ENCODE measurements around the gene C11orf87.

Gene C11orf87

DNA sequence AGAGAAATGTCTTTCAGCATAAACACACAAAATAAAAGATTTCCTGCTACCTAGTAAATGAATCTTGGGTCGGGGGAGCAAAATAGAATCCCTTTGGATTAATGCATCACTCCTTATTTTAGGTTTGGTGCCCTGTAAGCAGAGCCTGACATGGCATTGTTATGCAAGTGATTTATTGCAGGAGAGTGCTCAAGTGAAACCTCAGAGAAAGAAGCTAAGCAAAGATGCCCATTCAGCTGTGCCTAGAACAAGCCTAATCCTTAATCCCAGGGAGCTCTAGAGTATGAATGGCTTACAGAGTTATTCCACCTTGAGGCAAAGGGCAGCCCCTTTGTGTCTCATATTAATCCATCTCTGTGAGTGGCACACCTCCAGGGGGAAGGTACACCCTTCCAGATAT lies 21.1 kb downstream of the C11orf87 start:
- no peak for FAIRE-seq

- FAIRE-seq = no peak
These were observed 32.9 kb downstream of the C11orf87 start for GRCh38 chr11:109454857-109455256.
